ENCODE results near the gene RPL18A. TPM values are rescaled to one million over a fixed set of nuclear protein-coding genes. Genes with fewer than 3 reads are reported as not detected.
"Not testable (repeated sequence)": the region's sequence is repeated elsewhere in the genome, so short reads cannot be mapped to it uniquely, and the experiment has no call there.

The RPL18A gene
- total RNA-seq, 2 experiments from 2014 or later, result 3,109 to 3,329 TPM

GRCh38 chr19:17883627-17884410 lies 24.1 kb downstream of the RPL18A start:
- intact Hi-C loops (cut with DNase I, micrococcal nuclease), result no loop called here
- Mint-ChIP-seq H3K36me3 (ENCODE audit: low read depth) (no peaks in the 10 kb centered on the region), H3K27me3 (no peaks in the 10 kb centered on the region), H3K27ac (no peak overlapping the region), H3K4me1 (no peaks in the 10 kb centered on the region), H3K9me3 (ENCODE audit: low read depth) (no peaks in the 10 kb centered on the region), H3K4me3 (no peak overlapping the region)
- ChIA-PET CTCF (interaction anchor here (0.7 kb wide), 1 partner anchor 49 kb away, joined by 3 read pairs; the partner anchor contains the start of gene CCDC124), POLR2A (interaction anchor here (0.6 kb wide), 2 partner anchors 13 to 101 kb away, joined by 3 read pairs; no protein-coding TSS in a partner anchor)
- DNase-seq (no peak), ATAC-seq (no peak)

DNA sequence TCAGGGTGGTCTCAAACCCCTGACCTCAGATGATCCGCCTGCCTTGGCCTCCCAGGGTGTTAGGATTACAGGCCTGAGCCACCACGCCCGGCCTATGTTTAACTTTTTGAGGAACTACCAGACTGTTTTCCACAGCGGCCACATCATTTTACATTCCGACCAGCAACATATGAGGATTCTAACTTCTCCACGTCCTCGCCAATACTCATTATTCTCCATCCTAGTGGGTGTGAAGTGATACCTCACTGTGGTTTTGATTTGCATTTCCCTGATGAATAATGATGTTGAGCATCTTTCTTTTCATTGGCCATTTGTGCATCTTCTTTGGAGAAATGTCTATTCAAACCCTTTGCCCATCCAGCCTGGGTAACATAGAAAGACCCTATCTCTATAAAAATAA lies 26.8 kb downstream of the RPL18A start:
- no peak overlapping the region for H3K27ac Mint-ChIP-seq
- intact Hi-C loops (cut with DNase I, micrococcal nuclease), result no loop called here
- ChIA-PET CTCF (no interaction called here), POLR2A (no interaction called here)
- no peaks in the 10 kb centered on the region for H3K9me3 Mint-ChIP-seq (ENCODE audit: low read depth)
- no peaks in the 10 kb centered on the region for H3K27me3 Mint-ChIP-seq
- H3K36me3 Mint-ChIP-seq (ENCODE audit: low read depth), result no peaks in the 10 kb centered on the region
- H3K4me3 Mint-ChIP-seq, result no peak overlapping the region
- no peak for DNase-seq
- H3K4me1 Mint-ChIP-seq, result no peaks in the 10 kb centered on the region
- no peak for ATAC-seq

DNA sequence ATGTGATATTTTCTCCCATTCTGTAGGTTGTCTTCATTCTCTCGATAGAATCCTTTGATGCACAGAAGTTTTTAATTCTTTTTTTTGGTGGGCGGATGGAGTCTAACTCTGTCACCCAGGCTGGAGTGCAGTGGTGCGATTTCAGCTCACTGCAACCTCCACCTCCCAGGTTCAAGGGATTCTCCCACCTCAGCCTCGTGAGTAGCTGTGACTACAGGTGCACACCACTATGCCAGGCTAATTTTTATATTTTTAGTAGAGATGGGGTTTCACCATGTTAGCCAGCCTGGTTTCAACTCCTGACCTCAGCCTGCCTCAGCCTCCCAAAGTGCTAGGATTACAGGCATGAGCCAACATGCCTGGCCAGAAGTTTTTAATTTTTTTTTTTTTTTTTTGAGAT lies 27.5 kb downstream of the RPL18A start:
- ATAC-seq, result not testable (repeated sequence)

DNA sequence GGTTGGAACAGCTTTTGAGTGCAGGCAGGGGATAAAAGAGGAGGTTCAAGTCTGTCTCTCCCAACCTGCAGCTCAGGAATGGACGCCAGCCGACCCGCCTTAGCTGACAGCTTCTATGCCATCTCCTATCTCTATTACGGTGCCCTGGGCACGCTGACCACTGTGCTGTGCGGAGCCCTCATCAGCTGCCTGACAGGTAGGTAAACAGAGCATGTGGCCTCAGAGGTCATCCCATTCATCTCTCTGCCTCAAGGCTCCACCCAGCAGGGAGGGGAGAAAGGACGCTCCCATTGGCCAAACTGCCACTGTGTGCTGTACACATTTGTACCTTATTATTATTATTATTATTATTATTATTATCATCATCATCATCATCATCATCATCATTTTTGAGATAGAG lies 28.6 kb downstream of the RPL18A start:
- ChIA-PET POLR2A (no interaction called here), CTCF (no interaction called here)
- Mint-ChIP-seq H3K4me3 (no peak overlapping the region), H3K4me1 (no peaks in the 10 kb centered on the region), H3K27me3 (no peaks in the 10 kb centered on the region), H3K27ac (no peak overlapping the region), H3K36me3 (ENCODE audit: low read depth) (no peaks in the 10 kb centered on the region), H3K9me3 (ENCODE audit: low read depth) (no peaks in the 10 kb centered on the region)
- DNase-seq (no peak), ATAC-seq (no peak)
- intact Hi-C loops (cut with DNase I, micrococcal nuclease), result no loop called here

More for the DNA sequence above, 27.5 kb downstream of the RPL18A start:
- H3K4me3 Mint-ChIP-seq; CTCF ChIA-PET; H3K36me3 Mint-ChIP-seq (ENCODE audit: low read depth); H3K9me3 Mint-ChIP-seq (ENCODE audit: low read depth); intact Hi-C loops (cut with DNase I, micrococcal nuclease); H3K27me3 Mint-ChIP-seq; H3K27ac Mint-ChIP-seq; H3K4me1 Mint-ChIP-seq; POLR2A ChIA-PET; DNase-seq: not testable (repeated sequence)

DNA sequence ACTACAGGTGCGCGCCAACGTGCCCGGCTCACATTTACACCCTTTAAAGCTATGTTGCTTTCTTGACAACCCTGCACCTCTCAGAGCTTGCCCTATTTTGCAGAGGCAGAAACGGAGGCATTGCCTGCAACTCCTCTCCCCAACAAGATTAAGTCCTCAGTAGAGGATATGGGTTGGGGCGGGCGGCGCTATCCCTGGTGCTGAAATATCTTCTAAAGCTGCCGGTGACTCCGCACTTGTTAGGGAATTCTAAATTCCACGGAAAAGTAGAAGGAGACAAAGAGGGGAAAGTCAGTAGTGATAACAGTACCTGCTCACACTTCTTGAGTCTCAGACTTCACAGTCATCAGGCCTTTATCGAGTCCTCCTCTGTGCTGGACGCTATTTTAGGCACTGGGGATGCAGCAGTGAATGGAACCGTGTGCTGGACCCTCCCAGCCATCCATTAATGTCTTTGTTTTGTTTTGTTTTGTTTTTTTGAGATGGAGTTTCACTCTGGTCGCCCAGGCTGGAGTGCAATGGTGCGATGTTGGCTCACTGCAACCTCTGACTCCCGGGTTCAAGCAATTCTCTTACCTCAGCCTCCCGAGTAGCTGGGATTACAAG lies 30.0 kb downstream of the RPL18A start:
- H3K36me3 Mint-ChIP-seq (ENCODE audit: low read depth), result no peaks in the 10 kb centered on the region
- H3K27me3 Mint-ChIP-seq, result no peaks in the 10 kb centered on the region
- CTCF ChIA-PET, result interaction anchor here (1.0 to 1.2 kb wide), 2 partner anchors 48 to 107 kb away, joined by 3 read pairs; no protein-coding TSS in a partner anchor
- ATAC-seq (no peak), DNase-seq (peak; percentile 45)
- no peak overlapping the region for H3K27ac Mint-ChIP-seq
- intact Hi-C loops (cut with DNase I, micrococcal nuclease), result no loop called here
- H3K4me1 Mint-ChIP-seq, result no peaks in the 10 kb centered on the region
- POLR2A ChIA-PET, result no interaction called here
- no peaks in the 10 kb centered on the region for H3K9me3 Mint-ChIP-seq (ENCODE audit: low read depth)
- no peak overlapping the region for H3K4me3 Mint-ChIP-seq

DNA sequence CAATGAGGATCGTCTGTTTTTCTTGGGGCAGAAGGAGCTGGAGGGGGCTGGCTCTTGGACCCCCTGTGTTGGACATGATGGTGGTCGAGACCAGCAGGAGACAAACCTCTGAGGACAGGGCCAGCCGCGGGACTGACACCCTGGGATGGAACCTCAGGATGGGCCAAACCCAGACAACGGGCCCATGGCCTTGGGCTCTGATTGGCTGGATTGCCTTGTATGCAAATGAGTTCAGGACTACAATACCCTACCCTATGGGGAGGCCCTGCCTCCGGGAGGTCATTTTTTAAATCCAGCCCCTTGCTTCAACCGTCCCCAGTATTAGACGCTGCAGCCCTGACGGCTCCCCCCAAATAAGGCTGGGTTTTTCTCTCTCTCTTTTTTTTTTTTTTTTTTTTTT lies 34.1 kb downstream of the RPL18A start:
- Mint-ChIP-seq H3K27me3 (no peaks in the 10 kb centered on the region), H3K36me3 (ENCODE audit: low read depth) (no peaks in the 10 kb centered on the region), H3K4me1 (no peaks in the 10 kb centered on the region), H3K27ac (no peak overlapping the region), H3K4me3 (no peak overlapping the region), H3K9me3 (ENCODE audit: low read depth) (no peaks in the 10 kb centered on the region)
- POLR2A ChIA-PET, result no interaction called here
- intact Hi-C loops (cut with DNase I, micrococcal nuclease), result no loop called here
- CTCF ChIA-PET, result no interaction called here
- DNase-seq, result no peak
- ATAC-seq, result no peak

GRCh38 chr19:17902701-17903100 lies 43.0 kb downstream of the RPL18A start:
- Mint-ChIP-seq H3K9me3 (ENCODE audit: low read depth) (no peaks in the 10 kb centered on the region), H3K27ac (no peak overlapping the region), H3K36me3 (ENCODE audit: low read depth) (no peaks in the 10 kb centered on the region), H3K27me3 (peaks cover 5% of the 10 kb centered on the region), H3K4me3 (no peak overlapping the region), H3K4me1 (no peaks in the 10 kb centered on the region)
- POLR2A ChIA-PET, result no interaction called here
- CTCF ChIA-PET, result no interaction called here
- ATAC-seq (no peak), DNase-seq (no peak)
- intact Hi-C loops (cut with DNase I, micrococcal nuclease), result no loop called here

- ATAC-seq (no peak), DNase-seq (no peak)
- H3K4me1 Mint-ChIP-seq, result no peaks in the 10 kb centered on the region
- H3K27ac Mint-ChIP-seq, result no peak overlapping the region
- peaks cover 2% of the 10 kb centered on the region for H3K27me3 Mint-ChIP-seq
- intact Hi-C loops (cut with DNase I, micrococcal nuclease), result no loop called here
- POLR2A ChIA-PET, result interaction anchor here (0.5 kb wide), 1 partner anchor 899 kb away, joined by 4 read pairs; no protein-coding TSS in a partner anchor
- H3K9me3 Mint-ChIP-seq (ENCODE audit: low read depth), result peaks cover under 1% of the 10 kb centered on the region
- no peaks in the 10 kb centered on the region for H3K36me3 Mint-ChIP-seq (ENCODE audit: low read depth)
- H3K4me3 Mint-ChIP-seq, result no peak overlapping the region
- CTCF ChIA-PET, result interaction anchor here (0.9 kb wide), 1 partner anchor 17 kb away, joined by 6 read pairs; no protein-coding TSS in a partner anchor
Measured at GRCh38 chr19:17908244-17908643, 48.5 kb downstream of the RPL18A start.

GRCh38 chr19:17909003-17909732 lies 49.5 kb downstream of the RPL18A start:
- ChIA-PET CTCF (interaction anchor here (0.6 to 0.9 kb wide), 3 partner anchors 16 to 48 kb away, joined by 3 to 6 read pairs (median 6); no protein-coding TSS in a partner anchor), POLR2A (no interaction called here)
- H3K4me1 Mint-ChIP-seq, result no peaks in the 10 kb centered on the region
- no peak overlapping the region for H3K4me3 Mint-ChIP-seq
- H3K9me3 Mint-ChIP-seq (ENCODE audit: low read depth), result peaks cover 5% of the 10 kb centered on the region
- intact Hi-C loops (cut with DNase I, micrococcal nuclease), result no loop called here
- ATAC-seq, result no peak
- peaks cover 4% of the 10 kb centered on the region for H3K36me3 Mint-ChIP-seq (ENCODE audit: low read depth)
- H3K27me3 Mint-ChIP-seq, result peaks cover 2% of the 10 kb centered on the region
- no peak for DNase-seq
- H3K27ac Mint-ChIP-seq, result no peak overlapping the region

GRCh38 chr19:17910791-17911360 lies 51.2 kb downstream of the RPL18A start:
- ChIA-PET CTCF (interaction anchor here (0.7 to 1.3 kb wide), 3 partner anchors 22 to 418 kb away, joined by 3 to 5 read pairs (median 3); partner anchors contain the start of genes CCDC124 and RPL18A), POLR2A (no interaction called here)
- Mint-ChIP-seq H3K4me3 (no peak overlapping the region), H3K27me3 (peaks cover 2% of the 10 kb centered on the region), H3K27ac (no peak overlapping the region), H3K9me3 (ENCODE audit: low read depth) (peaks cover 5% of the 10 kb centered on the region), H3K36me3 (ENCODE audit: low read depth) (peaks cover 4% of the 10 kb centered on the region), H3K4me1 (no peaks in the 10 kb centered on the region)
- no peak for DNase-seq
- intact Hi-C loops (cut with DNase I, micrococcal nuclease), result loop anchor here in 1 of 2 experiments (10.0 kb wide), 1 partner anchor 226 kb away; the partner anchor contains the start of gene UNC13A
- no peak for ATAC-seq

Data from activated CD4-positive, alpha-beta T cell treated with anti-CD3 and anti-CD28 coated beads for 36 hours (primary cell).